Measurements from ENCODE around the gene DNAH6.

DNAH6 gene

DNA sequence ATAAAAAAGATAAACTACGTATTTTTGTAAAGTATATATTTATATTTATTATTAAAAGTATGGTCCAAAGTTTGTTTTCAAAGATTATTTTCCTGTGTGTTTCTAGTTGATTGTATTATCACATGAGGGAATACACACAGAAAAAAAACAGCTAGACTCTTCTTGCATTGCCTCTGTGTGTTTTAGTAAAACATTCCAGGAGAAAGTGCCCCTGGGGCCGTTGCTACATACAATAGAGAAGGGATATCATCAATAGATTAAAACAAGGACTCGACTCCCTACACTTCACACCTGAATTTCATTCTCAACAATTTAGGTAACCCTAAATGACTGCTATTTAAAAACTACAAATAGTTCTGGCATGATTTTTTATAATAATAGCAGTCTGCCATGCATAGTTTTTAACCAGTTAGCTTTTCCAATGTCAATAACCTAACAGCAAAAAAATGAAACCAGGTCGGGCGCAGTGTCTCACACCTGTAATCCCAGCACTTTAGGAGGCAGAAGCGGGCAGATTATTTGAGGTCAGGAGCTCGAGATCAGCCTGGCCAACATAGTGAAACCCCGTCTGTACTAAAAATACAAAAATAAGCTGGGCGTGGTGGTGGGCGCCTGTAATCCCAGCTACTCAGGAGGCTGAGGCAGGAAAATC, 171.3 kb downstream of the DNAH6 start:
- no peak for DNase-seq (ENCODE audit: low spot score)

DNA sequence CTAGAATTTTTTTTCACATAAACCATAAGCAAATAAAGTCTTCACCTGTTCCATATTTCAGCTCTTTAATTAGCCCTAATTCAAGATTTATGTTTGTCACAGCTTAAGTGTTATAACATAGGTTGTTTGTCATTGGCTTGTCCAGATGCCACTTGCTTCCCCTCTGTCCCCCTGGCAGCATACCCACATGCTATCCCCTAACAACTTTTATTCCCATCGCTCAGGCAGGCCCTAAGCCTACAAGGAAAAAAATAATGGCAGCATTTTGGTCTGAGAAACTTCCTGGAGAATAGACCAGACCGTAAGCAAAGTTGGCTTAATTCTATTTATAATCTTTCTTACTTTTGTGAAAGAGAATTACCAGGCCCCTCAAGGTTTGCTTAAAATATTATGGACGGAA, 173.9 kb downstream of the DNAH6 start:
- DNase-seq (ENCODE audit: low spot score) = no peak

DNA sequence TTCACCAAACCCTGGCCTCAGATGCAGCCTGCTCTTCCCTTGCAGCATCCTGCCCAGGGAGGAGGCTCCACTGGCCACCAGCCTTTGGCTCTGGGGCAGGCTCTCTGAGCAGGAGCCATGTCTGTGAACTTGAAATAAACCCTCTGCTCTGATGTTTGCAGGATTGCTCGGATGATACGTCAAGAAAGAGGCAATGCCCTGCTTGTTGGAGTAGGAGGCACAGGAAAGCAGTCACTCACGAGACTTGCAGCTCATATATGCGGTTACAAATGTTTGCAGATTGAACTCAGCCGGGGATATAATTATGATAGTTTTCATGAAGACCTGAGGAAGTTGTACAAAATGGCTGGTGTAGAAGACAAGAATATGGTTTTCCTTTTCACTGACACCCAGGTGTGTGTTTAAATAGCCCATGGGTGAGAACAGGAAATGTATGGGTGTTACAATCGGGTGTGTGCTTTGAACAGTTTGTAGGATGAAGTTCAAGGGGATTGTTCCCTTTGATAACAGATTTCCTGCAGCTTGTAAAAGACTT, 177.9 kb downstream of the DNAH6 start:
- DNase-seq (ENCODE audit: low spot score) = no peak

DNA sequence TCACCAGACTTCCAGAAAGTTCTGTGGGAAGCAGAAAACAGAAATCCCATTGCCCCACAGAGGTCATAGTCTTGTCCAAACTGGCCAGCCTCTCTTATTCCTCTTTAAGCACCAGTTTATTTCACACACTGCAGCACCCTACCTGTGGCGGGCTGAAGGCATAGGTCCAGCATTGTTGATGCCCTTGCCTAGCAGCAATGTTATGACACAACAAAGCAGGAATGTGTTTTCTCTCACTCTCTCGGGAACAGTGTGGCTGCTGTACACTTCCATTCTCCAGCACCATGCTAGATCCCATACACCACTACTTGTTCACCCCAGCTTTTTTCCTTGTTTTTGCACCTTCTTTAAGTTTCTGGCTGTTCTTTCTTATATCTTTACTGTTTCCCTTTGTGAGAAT, 181.6 kb downstream of the DNAH6 start:
- DNase-seq (ENCODE audit: low spot score) = no peak

DNA sequence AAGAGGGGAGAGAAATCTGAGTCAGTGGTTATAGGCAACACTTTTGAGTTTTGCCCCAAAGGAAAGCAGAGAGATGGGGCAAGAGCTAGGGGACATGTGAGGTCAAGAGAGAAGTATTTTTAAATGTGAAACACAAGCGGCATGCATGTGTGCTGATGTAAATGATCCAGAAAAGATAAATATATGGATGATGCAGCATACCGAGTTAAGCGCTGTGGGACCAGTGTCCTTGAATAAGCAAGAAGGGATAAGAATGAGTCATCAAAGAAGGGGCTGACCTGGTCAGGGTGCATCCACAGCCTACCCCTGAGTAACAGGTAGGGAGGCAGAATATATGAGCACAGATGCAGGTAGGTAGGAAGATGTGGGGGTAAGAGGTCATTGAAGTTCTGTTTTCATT, 183.7 kb downstream of the DNAH6 start:
- no peak for DNase-seq (ENCODE audit: low spot score)

DNA sequence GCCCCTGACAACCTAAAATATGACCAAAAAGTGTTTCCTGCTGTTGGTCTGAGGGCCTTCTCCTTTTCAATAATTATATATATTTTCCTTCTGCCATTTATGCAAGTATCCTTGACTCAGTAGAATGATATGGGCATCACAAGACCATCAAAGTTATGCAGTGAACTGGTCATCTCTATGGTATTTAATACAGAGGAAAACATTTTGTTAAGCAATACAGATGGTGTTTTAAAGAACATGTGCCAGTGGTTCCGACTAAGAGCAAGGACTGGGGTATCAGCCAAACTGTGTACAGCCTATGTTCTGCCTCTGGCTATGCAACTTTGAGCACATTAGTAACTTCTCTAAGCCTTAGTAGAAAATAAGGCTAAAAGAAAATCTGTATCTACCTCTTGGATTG, 185.6 kb downstream of the DNAH6 start:
- DNase-seq (ENCODE audit: low spot score) = no peak

DNA sequence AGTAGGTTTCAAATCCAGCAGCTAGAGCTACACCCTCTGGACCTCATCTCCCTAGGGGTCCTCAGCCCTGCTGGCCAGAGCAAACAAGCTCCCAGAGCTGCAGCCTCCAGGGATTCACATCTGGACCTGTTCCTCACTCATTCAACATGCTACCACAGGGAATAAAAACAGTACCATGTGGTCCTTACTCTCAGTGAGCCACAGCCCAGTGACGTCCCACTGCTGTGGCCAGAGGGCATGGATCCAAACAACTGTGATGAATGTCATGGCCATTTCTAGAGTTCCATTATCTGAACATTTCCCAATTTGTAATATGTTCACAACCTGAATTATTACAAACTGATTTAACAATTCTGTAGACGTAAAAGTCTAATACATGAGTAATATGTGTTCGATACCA, 186.6 kb downstream of the DNAH6 start:
- DNase-seq (ENCODE audit: low spot score) = no peak

DNA sequence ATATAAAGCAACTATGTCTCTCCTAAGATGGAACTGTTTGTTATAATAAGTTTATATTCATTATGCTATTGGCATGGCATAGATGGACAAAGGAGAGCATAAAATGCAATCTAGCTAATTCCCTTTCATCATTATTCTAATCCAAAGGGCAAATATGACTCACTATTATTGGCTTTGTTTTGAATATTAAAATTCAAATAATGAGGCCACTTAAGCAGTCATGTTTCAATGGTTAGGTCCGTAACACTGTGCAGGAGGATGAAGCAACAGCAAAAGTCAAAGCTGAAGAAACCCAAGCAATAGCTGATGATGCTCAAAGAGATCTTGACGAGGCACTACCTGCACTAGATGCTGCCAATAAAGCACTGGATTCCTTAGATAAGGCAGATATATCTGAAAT, 187.5 kb downstream of the DNAH6 start:
- no peak for DNase-seq (ENCODE audit: low spot score)

DNA sequence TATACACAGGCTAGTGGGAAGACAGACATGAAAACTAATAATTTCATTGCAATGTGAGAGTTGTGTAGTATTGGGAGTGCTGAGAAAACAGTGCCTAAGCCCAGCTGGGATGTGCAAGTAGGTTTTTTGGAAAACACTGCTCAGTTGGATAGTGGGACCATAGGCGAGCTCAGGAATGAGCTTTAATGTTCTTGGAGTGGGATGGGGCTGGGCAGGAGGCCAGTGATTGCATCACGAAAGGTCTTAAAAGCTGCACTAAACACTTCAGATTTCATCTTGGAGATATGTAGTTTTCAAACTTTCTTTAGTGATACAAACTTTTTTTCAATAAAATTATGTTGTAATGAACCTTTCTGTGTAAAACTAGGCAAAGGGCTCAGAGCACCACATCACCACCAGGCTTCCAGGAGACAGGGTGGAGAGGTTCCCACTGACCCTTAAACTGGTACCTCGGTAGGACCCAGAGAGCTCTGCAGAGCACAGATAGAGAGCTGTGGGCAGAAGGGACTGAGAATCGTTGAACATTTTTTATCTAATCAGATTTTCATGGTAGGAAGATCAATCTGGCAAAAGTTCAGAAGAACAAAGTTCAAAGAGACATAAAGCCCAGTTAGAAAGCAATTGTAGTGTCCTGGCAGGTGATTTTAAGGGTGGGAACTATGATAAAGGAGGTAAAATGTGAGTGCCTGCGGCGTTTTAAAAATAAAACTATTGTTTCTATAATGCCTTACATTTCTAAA, 188.4 kb downstream of the DNAH6 start:
- no peak for DNase-seq (ENCODE audit: low spot score)

DNA sequence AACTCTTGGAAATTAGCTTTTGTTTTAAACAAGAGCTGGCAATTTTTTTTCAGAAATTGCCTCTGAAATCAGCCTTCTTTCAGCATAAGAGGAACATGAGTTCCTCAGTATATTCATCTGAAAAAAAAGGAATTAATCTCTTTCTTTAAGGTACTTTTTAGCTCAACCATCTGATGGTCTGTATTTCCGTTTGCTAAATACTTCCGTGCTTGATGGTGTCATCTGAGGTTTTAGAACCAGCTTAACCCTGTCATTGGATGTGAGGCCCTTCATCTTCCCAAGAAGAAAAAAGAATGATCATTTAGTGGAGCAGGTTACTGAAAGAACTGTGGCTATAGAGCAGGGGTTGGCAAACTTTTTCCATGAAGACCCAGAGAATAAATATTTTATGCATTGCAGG, 189.6 kb downstream of the DNAH6 start:
- DNase-seq (ENCODE audit: low spot score) = no peak

DNA sequence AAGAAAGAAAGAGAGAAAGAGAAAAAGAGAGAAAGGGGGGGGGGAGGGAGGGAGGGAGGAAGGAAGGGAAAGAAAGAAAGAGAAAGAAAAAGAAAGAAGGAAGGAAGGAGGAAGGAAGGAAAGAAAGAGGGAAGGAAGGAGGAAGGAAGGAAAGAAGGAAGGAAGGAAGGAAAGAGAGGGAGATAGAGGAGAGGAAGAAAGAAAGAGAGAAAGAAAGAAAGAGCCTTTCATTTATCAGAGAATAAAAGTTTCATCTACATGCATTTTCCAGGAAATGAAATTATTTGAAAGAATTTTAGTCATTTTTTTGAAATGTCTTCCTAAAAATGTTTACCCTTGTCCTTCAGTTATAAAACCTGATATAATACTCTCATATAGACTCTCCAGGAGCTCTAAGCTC, 192.1 kb downstream of the DNAH6 start:
- DNase-seq (ENCODE audit: low spot score) = no peak

DNA sequence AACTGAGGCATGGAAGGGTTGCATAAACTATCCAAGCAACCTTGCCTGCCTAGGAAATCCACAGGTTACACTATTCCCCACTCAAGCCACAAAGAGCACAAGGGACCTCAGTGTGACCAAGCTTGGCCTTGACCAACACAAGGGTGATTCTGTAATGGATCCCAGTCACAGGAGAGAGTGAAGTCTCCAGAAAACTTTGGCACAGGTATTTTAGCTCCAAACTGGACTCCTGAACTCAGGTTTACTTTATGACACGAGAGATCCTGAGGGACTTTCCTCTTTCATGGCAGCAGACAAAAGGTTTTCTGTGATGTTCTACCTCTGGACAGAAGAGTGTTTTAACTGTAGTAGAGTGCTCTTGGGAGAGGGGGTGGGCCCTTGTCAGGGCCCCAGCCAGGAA, 195.4 kb downstream of the DNAH6 start:
- no peak for DNase-seq (ENCODE audit: low spot score)

DNA sequence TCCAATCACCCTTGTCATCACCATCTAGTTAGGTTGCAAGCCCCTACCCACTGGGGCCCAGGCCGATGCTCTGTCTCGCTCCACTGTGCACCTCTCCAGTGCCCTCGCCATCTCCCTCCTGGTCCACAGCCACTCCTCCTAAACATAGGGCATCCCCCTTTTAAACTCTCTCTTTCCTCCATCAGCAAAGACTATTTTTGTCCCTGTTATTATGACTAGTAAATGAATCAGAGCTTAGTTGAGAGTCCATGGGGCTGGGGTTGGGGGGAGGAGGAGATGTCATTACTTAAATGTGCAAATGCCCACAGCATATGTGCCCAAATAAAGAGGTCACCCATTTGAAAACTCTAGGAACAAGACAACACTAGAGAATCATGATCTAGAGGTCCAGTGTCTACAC, 197.1 kb downstream of the DNAH6 start:
- DNase-seq (ENCODE audit: low spot score) = no peak

DNA sequence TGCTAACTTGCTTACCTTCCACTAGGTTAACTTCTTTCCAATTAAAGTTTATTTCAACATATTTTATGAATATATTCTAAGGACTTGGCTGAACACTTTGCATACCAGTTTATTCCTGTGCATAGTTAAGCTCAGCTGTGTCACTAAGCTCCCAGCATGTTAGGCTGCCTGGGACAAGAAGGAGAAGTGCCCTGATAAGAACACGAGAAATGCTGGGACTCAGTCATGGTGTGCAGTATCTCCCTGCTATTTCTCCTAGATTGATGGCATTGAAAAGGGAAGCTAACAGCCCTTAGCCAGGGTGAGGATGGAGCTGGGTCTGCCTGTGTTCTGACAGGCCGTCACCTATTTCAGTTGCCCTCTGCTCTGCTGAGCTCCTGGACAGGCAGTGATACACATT, 200.3 kb downstream of the DNAH6 start:
- DNase-seq (ENCODE audit: low spot score) = no peak

DNA sequence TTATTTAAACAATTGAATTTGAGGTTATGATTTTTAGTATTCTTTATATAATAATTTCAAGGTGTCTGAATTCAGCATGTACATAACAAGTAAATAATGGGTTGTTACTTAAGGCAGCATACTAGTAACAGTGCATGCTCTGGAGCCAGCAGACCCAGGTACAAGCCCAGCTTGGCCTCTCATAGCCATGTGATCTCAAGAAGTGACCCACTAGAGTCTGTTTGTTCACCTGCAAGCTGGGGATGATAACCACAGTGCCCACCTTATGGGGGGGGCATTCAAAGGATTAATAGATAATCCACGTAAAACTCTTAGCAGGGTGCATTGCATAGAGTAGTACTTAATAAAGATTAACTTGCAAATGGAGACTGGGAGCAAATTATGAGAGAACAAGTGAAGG, 201.0 kb downstream of the DNAH6 start:
- DNase-seq (ENCODE audit: low spot score) = no peak

DNA sequence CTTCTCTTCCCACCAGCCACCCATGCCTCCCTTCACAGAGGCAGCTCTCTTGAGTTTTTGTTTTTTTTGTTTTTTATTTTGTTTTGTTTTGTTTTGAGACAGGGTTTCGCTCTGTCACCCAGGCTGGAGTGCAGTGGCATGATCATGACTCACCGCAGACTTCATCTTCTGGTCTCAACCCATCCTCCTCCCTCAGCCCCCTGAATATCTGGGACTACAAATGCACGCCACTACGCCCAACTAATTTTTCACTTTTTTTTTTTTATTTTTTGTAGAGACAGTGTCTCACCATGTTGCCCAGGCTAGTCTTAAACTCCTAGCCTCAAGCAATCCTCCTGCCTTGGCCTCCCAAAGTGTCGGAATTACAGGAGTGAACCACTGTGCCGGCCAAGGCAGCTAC, 203.1 kb downstream of the DNAH6 start:
- no peak for DNase-seq (ENCODE audit: low spot score)

DNA sequence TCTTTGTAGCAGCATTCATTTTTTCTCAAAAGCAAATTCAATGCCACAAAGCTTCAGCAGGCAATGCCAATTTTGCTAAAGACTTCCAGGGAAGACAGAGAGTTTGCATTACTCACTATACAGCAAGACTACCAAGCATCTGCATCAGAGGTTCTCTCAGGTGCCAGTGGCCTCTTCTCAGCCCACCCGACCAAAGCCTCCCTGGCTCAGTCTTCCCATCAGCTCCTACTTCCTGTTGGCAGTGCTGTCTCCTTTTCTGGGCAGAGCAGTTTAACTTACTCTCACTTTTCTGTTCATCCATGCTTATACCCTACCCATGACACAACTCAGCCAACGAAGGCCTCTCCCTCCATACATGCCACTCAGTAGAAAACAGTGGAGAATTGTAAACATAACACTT, 207.5 kb downstream of the DNAH6 start:
- no peak for DNase-seq (ENCODE audit: low spot score)

DNA sequence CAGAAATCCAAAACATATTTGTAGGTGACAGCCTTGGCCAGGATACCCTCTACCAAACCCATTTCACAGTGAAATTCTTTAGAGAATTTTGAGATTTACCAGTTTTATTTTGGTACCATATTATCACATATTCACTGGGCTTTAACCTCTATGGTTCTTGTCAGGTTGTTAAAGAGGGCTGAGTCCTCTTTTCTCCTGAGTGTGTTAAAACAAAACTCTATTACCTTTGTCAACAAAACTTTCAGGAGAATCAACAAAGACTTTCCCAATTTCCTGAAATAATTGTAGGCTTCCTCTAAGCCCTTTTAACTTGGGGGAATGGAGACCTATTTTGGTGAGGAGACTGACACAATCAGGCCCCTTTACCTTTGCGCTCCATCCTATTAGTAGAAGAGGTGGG, 209.4 kb downstream of the DNAH6 start:
- DNase-seq (ENCODE audit: low spot score) = no peak

DNA sequence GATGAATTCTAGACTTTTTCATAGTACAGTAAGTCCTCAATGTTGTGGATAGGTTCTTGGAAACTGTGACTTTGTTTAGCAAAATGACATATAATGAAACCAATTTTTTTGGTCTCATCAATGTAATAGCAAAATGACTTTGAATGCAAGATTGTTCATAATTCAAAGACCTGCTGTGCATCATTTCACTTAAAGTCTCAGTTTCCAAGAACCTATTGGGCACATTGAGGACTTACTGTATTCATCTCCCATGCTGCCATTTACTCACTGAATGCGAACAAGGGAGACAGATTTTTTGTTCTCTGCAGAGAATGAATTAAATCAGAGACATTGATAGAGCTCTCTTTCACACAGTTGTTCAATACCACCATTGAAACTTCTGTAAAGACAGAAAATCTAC, 211.0 kb downstream of the DNAH6 start:
- DNase-seq (ENCODE audit: low spot score) = no peak

DNA sequence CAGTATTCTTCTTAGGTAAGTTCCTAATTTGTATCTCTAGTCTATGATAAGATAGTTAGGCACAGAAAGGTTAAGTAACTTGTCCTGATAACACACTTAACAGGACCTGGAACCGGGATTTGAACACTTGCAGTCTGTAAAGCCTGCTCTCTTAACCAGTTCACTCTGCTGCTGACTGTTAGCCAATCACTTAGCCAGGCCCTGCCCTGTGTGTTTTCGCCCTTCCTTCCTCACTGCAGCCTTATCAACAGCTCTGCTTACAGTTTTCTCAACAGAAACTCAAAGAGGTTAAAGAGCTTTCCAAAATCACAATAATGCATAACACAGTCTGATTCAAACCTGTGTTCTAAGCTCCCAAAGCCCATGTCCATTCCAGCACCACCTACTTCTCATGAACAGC, 212.9 kb downstream of the DNAH6 start:
- no peak for DNase-seq (ENCODE audit: low spot score)

DNA sequence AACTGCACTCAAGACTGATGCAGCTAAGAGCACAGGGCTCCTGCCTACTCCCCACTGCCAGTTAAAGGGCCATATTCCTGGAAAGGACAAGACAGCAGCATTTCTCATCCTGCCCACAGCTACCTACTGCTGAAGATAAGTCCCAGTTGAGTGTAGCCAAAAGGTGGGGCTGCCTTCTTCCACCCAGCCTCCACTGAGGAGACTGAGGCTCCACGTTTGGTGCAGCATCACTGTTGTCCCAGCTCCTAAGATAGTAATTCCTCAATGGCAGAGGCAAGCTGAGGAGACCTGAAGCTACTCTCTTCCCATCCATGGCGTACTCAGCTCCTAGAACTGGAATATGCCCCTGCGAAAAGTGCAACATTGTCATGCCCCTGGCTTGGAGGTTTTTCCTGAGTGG, 214.9 kb downstream of the DNAH6 start:
- DNase-seq (ENCODE audit: low spot score) = no peak

DNA sequence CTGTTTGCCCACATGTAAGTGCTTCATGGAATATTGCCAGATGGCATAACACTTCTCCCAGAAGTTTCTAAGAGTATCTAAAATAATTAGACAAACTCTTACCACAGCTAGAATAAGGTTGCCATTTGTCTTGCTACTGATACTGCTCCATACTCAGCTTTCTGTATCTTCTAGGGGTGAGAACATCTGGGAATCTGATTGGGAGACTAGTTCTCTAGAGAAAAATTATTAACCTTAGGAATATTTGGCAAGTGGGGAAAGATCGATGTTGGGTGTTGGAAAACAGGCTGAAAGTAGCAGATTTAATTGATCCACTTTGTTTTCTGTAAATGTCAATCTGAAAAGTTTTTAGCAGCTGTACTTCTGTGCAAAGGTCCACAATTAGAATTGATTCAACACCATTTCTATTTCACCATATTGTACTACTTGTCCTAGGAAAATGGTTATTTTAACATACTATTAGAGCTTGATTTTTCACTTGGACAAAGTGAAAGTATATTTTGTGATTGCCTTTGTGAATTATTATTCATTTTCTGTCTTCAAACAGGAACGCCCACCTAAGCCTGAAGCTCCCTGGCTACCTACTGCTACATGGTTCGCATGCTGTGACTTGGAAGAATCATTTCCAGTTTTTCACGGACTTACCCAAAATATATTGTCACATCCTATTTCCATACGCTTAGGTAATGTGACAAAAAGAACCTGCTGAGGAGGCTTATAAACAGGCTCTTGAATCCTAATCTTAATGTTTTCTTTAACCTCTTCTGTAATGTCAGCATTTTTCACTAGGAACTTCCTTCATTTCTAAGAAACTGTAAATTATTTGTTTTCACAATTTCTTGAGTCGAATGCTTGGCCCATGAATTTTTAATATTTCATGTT, 216.8 kb downstream of the DNAH6 start:
- no peak for DNase-seq (ENCODE audit: low spot score)

DNA sequence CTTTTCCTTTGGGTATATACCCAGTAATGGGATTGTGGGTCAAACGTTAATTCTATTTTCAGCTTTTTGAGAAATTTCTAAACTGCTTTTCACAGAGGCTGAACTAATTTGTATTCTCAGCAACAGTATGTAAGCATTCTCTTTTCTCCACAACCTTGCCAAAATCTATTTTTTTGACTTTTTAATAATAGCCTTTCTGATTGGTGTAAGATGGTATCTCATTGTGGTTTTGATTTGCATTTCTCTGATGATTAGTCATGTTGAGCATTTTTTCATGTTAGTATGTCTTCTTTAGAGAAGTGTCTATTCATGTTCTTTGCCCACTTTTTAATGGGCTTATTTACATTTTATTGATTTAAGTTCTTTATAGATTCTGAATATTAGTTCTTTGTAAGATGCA, 219.1 kb downstream of the DNAH6 start:
- no peak for DNase-seq (ENCODE audit: low spot score)

All from HuH-7.5 (cell line).